ENCODE data around the gene SLC15A1.

Gene SLC15A1

DNA sequence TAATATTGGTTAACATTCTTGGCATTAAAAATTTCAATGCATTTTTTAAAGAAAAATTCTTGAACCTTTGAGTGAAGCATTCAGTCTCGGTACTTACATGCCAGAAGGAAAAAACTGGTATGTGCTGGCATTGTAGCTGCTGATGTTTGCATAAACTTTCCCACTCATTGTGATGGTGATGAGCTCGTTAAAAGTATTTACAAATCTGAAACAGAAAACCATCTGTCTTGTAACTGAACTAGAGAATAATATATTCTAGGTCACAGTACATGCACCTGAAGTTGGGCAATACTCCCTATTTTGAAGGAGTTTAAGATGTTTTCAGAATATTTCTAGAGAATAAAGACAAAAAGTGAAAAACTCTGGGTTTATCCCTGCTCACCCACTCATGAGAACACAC lies 64.1 kb downstream of the SLC15A1 start:
- no peaks in the 10 kb centered on the region for H3K36me3 Mint-ChIP-seq
- H3K27me3 Mint-ChIP-seq = no peaks in the 10 kb centered on the region
- DNase-seq = no peak
- no peaks in the 10 kb centered on the region for H3K9me3 Mint-ChIP-seq
- no peak overlapping the region for H3K4me3 Mint-ChIP-seq
- H3K4me1 Mint-ChIP-seq = no peaks in the 10 kb centered on the region
- no peak overlapping the region for H3K27ac Mint-ChIP-seq
- ATAC-seq (replicated peaks) = no peak

DNA sequence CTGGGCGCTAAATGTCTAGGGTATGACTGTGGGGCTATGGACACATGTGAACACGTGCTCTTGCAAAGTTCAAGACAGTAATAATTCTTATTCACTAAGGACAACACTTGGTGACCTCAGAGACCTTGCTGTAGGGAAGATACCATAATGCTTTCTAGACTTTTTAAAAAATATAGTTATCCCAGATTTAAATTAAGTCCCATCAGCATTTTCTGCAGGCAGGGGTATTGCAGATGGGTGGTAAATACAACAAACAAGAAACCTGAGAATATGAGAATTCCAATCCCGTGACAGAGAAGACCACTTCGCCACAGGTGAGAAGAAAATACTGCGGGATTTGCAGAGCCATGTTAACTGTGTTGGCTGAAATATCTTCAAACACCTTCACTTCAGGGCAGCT lies 65.2 kb downstream of the SLC15A1 start:
- no peak overlapping the region for H3K4me3 Mint-ChIP-seq
- H3K27me3 Mint-ChIP-seq = no peaks in the 10 kb centered on the region
- no peak for ATAC-seq (replicated peaks)
- no peaks in the 10 kb centered on the region for H3K4me1 Mint-ChIP-seq
- no peak overlapping the region for H3K27ac Mint-ChIP-seq
- H3K36me3 Mint-ChIP-seq = no peaks in the 10 kb centered on the region
- H3K9me3 Mint-ChIP-seq = no peaks in the 10 kb centered on the region
- no peak for DNase-seq

DNA sequence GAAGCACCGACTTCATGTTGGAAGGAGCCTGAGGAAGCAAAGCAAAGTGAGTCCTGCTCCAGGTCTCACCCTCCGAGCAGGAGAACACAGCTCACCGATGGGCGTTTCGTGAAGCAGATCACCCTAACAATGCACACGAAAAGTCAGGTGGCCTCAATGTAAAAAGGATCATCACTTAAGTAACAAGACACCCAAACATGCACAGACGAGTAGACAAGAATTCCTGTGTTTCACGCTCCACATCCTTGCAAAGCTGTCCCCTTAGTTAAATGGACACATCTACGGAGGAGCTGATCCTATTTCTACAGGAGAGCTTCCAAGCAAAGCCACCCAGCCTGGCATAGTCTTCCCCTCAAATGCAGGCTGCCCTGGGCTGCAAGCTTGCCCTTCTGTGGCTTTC lies 66.2 kb downstream of the SLC15A1 start:
- Mint-ChIP-seq H3K36me3 (no peaks in the 10 kb centered on the region), H3K27me3 (no peaks in the 10 kb centered on the region), H3K4me1 (no peaks in the 10 kb centered on the region), H3K27ac (no peak overlapping the region), H3K9me3 (no peaks in the 10 kb centered on the region), H3K4me3 (no peak overlapping the region)
- DNase-seq (no peak), ATAC-seq (replicated peaks) (no peak)

DNA sequence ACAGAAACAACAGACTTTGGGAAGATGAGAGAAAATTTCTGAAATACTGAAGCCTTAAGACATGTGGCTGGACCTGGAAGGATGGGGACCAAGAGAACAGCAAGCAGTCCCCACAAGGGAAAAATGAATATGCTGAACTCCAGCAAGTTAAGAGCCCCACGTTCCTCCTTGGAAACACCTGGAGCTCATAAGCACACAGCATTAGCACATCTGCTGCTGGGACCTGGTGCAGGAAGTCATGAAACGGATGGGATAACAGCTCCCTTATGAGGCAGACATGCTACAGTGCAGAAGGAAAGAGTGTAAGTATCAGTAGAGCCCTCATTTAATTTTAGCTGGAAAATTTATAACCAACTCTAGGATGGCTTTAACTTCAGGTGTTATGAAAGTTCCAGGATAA lies 67.3 kb downstream of the SLC15A1 start:
- Mint-ChIP-seq H3K4me1 (peaks cover 0 to 1% of the 10 kb centered on the region in 2 donors), H3K9me3 (no peaks in the 10 kb centered on the region), H3K4me3 (no peak overlapping the region), H3K27me3 (no peaks in the 10 kb centered on the region), H3K27ac (no peak overlapping the region), H3K36me3 (no peaks in the 10 kb centered on the region)
- ATAC-seq (replicated peaks) (no peak), DNase-seq (no peak)

DNA sequence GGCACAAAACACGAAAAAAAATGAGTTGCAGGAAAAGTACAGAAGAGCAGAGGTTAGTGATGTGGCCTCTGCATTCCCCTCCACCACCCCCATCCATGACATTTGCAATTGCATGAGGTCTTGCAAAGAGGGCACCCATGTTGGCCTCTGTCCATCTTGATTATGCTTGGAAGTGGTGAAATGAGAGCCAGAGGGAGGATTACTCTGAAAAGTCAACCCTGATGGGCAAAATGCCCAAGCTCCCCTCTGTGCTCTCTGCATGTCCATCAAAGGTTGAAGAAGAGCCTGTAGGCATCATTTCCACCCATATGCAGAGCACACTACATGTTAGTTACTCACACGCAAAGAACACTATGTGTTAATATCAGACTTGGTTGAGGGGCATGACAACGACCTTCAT lies 71.4 kb downstream of the SLC15A1 start:
- peaks cover 0 to 1% of the 10 kb centered on the region in 2 donors for H3K4me1 Mint-ChIP-seq
- DNase-seq (no peak), ATAC-seq (replicated peaks) (no peak)
- H3K36me3 Mint-ChIP-seq = no peaks in the 10 kb centered on the region
- no peak overlapping the region for H3K4me3 Mint-ChIP-seq
- no peaks in the 10 kb centered on the region for H3K9me3 Mint-ChIP-seq
- H3K27ac Mint-ChIP-seq = no peak overlapping the region
- peaks cover 3 to 12% of the 10 kb centered on the region in 2 donors for H3K27me3 Mint-ChIP-seq

DNA sequence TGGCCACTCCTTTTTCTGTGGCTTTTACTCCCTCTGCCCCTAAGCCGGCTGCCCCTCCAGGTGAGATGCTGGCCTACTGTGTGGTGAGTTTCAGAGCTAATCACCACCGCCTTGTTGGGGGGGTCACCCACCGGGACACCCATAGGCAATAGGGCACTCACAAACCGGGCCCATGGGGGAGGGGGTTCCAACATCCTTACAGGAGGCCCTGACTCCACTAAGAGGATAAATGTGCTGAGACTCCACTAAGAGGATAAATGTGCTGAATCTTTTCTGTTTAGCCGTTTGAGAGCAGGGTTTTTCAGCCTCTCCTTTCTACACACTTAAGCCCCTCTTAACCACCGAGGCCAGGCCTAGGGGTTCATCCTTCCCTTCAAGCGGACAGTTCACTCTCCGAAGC lies 73.7 kb downstream of the SLC15A1 start:
- no peak for DNase-seq
- Mint-ChIP-seq H3K9me3 (no peaks in the 10 kb centered on the region), H3K27me3 (peaks cover 5 to 22% of the 10 kb centered on the region in 2 donors), H3K4me3 (no peak overlapping the region), H3K4me1 (peaks cover 0 to 1% of the 10 kb centered on the region in 2 donors), H3K27ac (no peak overlapping the region), H3K36me3 (no peaks in the 10 kb centered on the region)
- ATAC-seq (replicated peaks) = no peak

DNA sequence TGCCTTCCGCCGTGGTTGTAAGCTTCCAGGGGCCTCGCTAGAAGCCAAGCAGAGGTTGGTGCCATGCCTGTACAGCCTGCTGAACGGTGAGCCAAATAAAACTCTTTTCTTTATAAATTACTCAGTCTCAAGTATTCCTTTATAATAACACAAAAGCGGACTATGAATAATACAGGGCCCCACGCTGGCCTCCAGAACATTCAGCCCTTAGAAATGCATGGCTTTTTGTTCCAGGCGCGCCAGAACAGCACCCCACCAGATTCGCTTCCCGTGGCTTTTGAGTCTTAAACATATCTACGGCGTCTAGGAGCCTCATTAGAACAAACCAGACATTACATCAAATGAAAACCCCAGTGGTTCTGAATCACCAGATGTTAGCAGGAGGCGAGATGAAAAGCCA lies 75.1 kb downstream of the SLC15A1 start:
- H3K4me3 Mint-ChIP-seq = no peak overlapping the region
- H3K27ac Mint-ChIP-seq = no peak overlapping the region
- DNase-seq (no peak), ATAC-seq (replicated peaks) (no peak)
- peaks cover 5 to 22% of the 10 kb centered on the region in 2 donors for H3K27me3 Mint-ChIP-seq
- no peaks in the 10 kb centered on the region for H3K9me3 Mint-ChIP-seq
- no peaks in the 10 kb centered on the region for H3K36me3 Mint-ChIP-seq
- H3K4me1 Mint-ChIP-seq = peaks cover 0 to 1% of the 10 kb centered on the region in 2 donors

DNA sequence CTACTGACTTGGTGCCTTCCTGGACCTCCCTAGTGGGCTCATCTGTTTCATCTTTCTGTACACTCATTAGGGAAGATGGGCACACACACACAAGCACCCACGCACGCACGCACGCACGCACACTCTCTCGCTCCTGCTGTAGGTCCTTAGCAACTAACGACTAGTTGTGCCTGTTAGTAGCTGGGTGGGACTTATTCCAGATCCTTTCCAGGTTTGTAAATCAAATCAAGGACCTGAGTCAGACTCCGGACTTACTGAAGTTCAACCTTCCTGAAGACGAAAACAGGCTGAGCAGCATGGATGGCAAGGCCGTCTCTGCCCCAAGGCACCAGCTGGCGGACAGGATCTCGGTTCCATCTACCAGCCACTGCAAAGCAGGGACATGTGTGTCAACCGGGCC lies 76.2 kb downstream of the SLC15A1 start:
- no peak for ATAC-seq (replicated peaks)
- H3K4me3 Mint-ChIP-seq = no peak overlapping the region

DNA sequence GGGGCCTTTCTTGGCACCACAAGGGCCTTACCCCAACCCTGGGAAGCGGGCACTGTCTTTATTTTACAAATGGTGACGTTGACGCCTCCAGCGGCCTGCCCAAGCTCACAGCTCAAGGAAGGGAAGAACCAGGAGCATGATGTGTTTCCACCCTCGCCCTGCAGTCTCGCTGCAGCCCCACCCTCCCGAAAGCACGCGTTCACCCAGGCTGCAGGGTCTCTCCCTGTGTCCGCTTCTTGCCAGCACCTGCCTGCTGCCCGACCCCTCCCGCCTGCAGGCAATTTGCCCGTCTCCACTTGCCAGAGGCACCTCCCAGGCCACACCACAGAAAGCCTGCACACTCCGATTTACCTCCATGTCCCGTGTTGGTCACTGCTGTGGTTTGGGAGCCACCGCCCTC lies 76.6 kb downstream of the SLC15A1 start:
- H3K36me3 Mint-ChIP-seq = no peaks in the 10 kb centered on the region
- no peak overlapping the region for H3K4me3 Mint-ChIP-seq
- peaks cover 0 to 1% of the 10 kb centered on the region in 2 donors for H3K4me1 Mint-ChIP-seq
- ATAC-seq (replicated peaks) = no peak
- peaks cover 5 to 22% of the 10 kb centered on the region in 2 donors for H3K27me3 Mint-ChIP-seq
- H3K27ac Mint-ChIP-seq = no peak overlapping the region
- H3K9me3 Mint-ChIP-seq = no peaks in the 10 kb centered on the region
- DNase-seq = no peak

More for the DNA sequence above, 76.2 kb downstream of the SLC15A1 start:
- Mint-ChIP-seq H3K27ac (no peak overlapping the region), H3K27me3 (peaks cover 5 to 22% of the 10 kb centered on the region in 2 donors), H3K4me1 (peaks cover 0 to 1% of the 10 kb centered on the region in 2 donors), H3K36me3 (no peaks in the 10 kb centered on the region), H3K9me3 (no peaks in the 10 kb centered on the region)
- no peak for DNase-seq

DNA sequence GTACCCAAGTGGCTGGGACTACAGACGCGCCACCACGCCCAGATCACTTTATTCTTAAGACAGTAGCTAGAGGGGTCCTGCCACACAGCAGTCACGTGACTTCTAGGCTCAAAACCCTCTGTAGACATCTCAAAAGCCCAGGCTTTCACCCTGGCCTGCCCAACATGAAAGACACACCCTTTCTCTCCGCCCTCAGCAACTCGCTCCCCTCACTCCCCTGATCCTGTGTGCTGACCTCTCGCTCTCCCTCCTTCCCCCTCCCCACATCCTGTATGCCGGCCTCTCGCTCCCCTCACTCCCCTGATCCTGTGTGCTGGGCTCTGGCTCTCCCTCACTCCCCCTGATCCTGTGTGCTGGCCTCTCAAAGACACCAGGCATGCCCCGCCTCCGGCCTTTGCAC lies 77.4 kb downstream of the SLC15A1 start:
- Mint-ChIP-seq H3K36me3 (no peaks in the 10 kb centered on the region), H3K4me1 (no peaks in the 10 kb centered on the region), H3K27ac (no peak overlapping the region), H3K27me3 (peaks cover 5 to 22% of the 10 kb centered on the region in 2 donors), H3K4me3 (no peak overlapping the region), H3K9me3 (no peaks in the 10 kb centered on the region)
- ATAC-seq (replicated peaks) (no peak), DNase-seq (no peak)

DNA sequence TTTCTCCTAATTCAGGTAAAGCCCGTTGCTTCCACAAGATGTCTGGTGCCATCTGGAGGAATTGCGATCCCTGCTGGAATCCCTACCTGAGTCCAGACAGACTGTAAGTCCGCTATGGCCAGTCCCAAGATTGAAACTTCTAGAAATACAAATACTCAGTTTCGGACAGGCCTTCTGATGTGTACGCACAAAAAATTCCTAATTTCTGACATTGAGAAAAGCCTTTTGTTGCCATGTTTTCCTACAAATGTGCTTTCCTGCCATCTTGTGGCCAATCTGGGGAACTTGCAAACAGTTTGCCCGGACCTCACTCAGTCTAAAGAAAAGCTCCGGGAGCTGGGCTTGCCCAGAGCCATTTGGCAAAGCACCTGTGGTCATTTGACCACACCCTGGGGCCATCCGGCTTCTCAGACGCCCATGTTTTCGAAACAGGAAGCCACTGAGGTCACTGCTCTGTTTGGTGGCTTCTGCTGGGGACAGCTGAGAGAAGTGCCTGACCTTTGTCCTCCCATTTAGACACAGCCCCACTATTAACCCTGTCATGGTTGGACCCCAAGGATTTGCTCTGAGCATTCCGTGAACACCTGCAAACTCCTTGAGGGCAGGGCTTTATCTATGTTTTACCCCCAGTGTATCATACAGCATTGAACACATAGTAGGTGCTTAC lies 79.4 kb downstream of the SLC15A1 start:
- H3K36me3 Mint-ChIP-seq = no peaks in the 10 kb centered on the region
- no peaks in the 10 kb centered on the region for H3K9me3 Mint-ChIP-seq
- no peak overlapping the region for H3K4me3 Mint-ChIP-seq

DNA sequence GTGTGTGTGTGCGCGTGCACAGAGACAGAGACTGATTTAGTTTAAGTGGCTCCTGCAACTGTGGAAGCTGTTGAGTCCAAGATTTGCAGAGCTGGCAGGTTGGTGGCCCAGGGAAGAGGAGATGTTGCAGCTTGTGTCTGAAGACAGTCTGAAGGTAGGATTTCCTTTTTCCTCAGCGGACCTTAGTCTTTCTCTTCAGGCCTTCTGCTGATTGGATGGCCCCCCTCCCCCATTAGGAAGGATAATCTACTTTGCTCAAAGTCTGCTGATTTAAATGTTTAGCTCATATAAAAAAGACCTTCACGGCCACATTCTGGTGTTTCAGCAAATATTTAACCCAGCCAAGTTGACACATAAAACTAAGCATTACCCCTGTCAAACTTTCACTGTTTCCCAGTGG lies 84.3 kb downstream of the SLC15A1 start:
- H3K9me3 Mint-ChIP-seq = peaks cover 0 to 1% of the 10 kb centered on the region in 2 donors
- no peak overlapping the region for H3K27ac Mint-ChIP-seq
- DNase-seq (no peak), ATAC-seq (replicated peaks) (no peak)
- no peak overlapping the region for H3K4me3 Mint-ChIP-seq
- no peaks in the 10 kb centered on the region for H3K36me3 Mint-ChIP-seq
- H3K27me3 Mint-ChIP-seq = peaks cover 19 to 31% of the 10 kb centered on the region in 2 donors
- peaks cover 10 to 16% of the 10 kb centered on the region in 2 donors for H3K4me1 Mint-ChIP-seq

More for the DNA sequence above, 79.4 kb downstream of the SLC15A1 start:
- peak; percentile 26 for DNase-seq
- H3K27ac Mint-ChIP-seq = no peak overlapping the region
- ATAC-seq (replicated peaks) = peak; percentile 84 to 87
- peaks cover 14 to 17% of the 10 kb centered on the region in 2 donors for H3K27me3 Mint-ChIP-seq
- H3K4me1 Mint-ChIP-seq = no peaks in the 10 kb centered on the region

DNA sequence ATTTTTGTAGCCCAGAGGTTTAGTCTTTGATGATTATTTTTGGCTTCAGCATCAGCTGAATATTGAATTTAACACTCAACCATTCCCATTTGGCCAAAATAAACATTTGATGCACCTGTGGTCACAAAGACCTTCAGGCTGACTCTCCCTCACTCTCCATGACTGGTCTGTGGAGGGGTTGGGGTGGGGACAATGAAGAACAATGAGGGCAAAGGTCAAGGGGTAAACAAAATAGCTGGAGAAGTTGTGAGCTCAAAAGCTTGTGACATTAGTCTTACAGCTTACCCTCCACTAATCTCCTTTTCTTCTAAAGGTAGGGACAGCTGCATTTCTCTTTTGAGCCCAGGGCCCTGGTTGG lies 86.9 kb downstream of the SLC15A1 start:
- ATAC-seq (replicated peaks) (no peak), DNase-seq (no peak)
- Mint-ChIP-seq H3K27ac (no peak overlapping the region), H3K4me3 (no peak overlapping the region), H3K36me3 (no peaks in the 10 kb centered on the region), H3K9me3 (peaks cover 0 to 1% of the 10 kb centered on the region in 2 donors), H3K27me3 (peaks cover 30 to 37% of the 10 kb centered on the region in 2 donors), H3K4me1 (peaks cover 10 to 16% of the 10 kb centered on the region in 2 donors)

DNA sequence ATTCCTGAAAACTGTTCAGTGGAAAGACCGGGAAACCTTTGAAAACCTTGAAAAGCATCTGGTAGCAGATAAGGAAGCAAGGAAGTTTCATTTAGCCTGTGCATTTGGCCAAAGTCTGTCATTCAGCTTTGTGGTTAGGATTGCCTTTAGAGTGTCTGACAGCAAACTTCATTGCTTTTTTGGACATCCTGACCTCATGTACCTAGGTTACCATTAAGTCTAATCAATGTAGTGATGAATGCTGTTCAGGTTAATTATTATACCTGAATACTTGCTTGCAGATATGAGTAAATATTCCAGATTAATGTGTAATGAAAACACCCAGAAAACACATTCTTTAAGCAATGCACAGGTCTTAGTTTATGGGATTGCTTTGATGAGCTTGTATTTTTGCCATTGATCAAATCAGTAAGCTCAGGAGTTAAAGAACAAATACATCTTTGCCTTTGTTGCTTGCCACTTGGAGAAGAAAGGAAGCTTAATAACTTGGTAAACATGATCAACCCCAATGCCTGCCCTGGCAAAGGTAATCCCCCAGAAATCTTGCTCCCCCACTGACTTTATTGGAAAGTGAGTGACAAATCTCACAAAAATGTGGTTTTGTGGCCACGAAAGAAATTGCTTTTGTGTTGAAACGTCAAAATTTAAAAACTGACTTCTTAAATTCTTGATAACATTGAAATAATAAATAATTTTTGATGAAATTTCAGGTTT lies 87.4 kb downstream of the SLC15A1 start:
- peaks cover 0 to 1% of the 10 kb centered on the region in 2 donors for H3K9me3 Mint-ChIP-seq
- H3K27ac Mint-ChIP-seq = peak overlapping the region; percentile 62
- DNase-seq (no peak), ATAC-seq (replicated peaks) (peak; percentile 39 to 48)
- H3K4me1 Mint-ChIP-seq = peaks cover 10 to 16% of the 10 kb centered on the region in 2 donors
- peaks cover 35 to 37% of the 10 kb centered on the region in 2 donors for H3K27me3 Mint-ChIP-seq
- H3K4me3 Mint-ChIP-seq = no peak overlapping the region
- no peaks in the 10 kb centered on the region for H3K36me3 Mint-ChIP-seq

DNA sequence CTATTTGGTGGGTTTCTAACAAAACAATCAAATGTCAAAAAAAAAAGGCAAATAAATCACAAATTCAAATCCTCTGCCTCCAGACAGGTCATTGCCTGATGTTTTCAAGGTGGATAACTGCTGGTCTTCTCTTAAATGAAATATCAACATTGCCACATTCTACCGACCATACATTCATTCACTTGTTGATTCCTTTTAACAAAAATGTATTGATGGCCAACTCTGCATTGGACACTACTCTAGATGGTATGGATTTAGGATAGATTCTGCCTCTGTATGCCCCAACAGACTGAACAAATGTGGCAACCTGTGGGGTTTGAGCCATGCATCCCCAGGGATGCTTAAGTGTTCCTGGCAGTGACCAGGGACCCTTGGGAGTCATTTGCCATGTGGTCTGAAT lies 88.0 kb downstream of the SLC15A1 start:
- peaks cover 36 to 37% of the 10 kb centered on the region in 2 donors for H3K27me3 Mint-ChIP-seq
- no peaks in the 10 kb centered on the region for H3K36me3 Mint-ChIP-seq
- peaks cover 0 to 1% of the 10 kb centered on the region in 2 donors for H3K9me3 Mint-ChIP-seq
- ATAC-seq (replicated peaks) (peak; percentile 11 to 25), DNase-seq (no peak)
- no peak overlapping the region for H3K4me3 Mint-ChIP-seq
- H3K4me1 Mint-ChIP-seq = peaks cover 10 to 16% of the 10 kb centered on the region in 2 donors
- H3K27ac Mint-ChIP-seq = peak overlapping the region; percentile 62
